ENCODE data around the gene TLR5. TPM values are rescaled to one million over a fixed set of nuclear protein-coding genes. Genes with fewer than 3 reads are reported as not detected.
A peak's percentile ranks its signal among the peaks of the same experiment; 100 is the strongest.

TLR5 gene
- polyA plus RNA-seq, 1 donor = 5.7 TPM

DNA sequence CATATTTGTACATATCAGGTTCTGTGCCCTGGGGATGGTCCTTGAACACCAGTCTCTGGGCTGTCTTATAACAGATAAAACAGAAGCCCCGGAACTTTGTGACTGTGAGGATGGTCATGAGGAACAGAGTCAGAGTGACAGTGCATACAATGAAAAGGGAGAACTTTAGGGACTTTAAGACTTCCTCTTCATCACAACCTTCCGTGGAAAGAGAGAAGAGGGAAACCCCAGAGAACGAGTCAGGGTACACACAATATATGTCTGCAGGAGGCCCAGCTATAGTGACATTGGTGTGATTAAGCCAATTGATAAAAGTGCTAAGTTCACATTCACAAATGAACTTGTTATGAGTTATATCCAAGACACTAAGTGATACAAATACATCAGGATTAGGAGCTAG is 32.1 kb downstream of the TLR5 start:
- DNase-seq (ENCODE audit: low read depth) = no peak

GRCh38 chr1:223109581-223110026 is 33.4 kb downstream of the TLR5 start:
- no peak for DNase-seq (ENCODE audit: low read depth)

DNA sequence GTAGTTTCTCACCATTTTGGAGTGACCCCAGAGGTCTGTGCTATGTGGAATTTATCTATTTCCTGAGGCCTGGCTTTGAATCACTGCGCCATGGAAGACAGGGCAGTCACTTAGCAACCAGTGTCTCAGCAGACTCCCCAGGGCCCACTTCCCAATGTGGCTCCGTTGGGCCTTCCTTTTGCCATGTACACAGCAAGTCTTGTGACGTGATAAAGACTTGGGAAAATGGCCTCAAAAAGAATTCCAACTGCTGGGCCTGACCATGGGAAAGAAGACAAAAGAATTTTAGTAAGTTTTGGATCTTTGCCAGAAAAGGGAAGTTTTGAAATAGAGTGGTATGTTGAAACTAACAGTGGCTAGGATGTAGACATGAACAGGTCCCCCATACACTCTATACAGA is 36.2 kb downstream of the TLR5 start:
- no peak for DNase-seq (ENCODE audit: low read depth)

DNA sequence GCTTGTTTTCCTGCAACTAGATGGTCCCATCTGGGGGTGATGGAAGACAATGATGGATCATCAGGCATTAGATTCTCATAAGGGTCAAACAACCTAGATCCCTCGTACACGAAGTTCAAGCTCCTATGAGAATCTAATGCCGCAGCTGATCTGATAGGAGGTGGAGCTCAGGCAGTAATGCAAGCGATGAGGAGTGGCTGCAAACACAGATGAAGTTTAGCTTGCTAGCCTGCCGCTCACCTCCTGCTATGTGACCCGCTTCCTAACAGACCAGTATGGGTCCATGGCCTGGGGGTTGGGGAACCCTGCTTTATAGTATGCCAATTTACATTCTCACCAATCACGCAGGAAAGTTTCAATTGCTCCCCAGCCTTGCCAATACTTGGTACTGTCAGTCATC is 37.5 kb downstream of the TLR5 start:
- DNase-seq (ENCODE audit: low read depth) = no peak

- no peak for DNase-seq (ENCODE audit: low read depth)
Measured at GRCh38 chr1:223102797-223103533, 40.1 kb downstream of the TLR5 start.

- no peak for DNase-seq (ENCODE audit: low read depth)
Measured at GRCh38 chr1:223097713-223098112, 45.3 kb downstream of the TLR5 start.

- DNase-seq (ENCODE audit: low read depth) = no peak
Measured at GRCh38 chr1:223095870-223096269, 47.2 kb downstream of the TLR5 start.

DNA sequence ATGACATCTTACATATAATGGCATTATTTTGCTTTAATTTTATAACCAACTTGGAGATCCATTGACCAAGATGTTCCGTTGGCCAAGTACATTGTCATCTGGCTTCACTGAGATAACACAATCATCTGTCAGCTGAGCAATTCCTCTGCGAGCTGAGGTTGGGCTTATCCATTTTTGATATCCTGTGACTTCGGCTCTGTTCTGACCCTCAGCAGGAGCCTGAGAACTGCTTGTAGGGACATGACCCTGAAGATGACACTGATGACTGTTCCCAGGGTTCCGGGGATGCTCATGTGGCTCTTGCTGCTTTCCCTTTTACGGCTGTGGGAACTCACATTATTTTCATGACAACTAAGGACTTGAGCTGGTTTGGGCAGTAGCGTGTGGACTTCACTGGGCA is 51.2 kb downstream of the TLR5 start:
- no peak for DNase-seq (ENCODE audit: low read depth)

DNA sequence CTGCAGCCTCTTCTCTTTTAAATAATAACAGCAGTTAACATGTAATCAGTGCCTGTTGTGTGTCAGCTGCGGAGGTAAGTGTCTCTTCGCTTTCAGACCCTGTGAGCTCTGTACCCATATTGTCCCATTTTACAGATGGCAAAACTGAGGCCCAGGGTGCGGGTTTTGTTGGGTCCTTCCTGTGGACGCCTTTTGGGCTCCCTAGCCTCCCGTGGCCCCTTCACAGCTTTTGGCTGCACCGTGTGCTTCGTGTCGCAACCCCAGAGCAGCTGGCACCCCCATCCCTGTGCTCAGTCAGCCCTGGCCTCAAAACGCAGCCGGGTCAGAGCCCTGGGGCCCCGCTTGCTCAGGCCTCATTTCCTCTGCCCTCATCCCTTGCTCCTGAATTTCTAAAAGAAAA is 53.8 kb downstream of the TLR5 start:
- no peak for DNase-seq (ENCODE audit: low read depth)

- no peak for DNase-seq (ENCODE audit: low read depth)
Measured at GRCh38 chr1:223088713-223089240, 54.3 kb downstream of the TLR5 start.

GRCh38 chr1:223087291-223088255 is 55.5 kb downstream of the TLR5 start:
- DNase-seq (ENCODE audit: low read depth) = peak; percentile 94

GRCh38 chr1:223084464-223084866 is 58.6 kb downstream of the TLR5 start:
- DNase-seq (ENCODE audit: low read depth) = no peak

- no peak for DNase-seq (ENCODE audit: low read depth)
Measured at GRCh38 chr1:223083831-223084230, 59.2 kb downstream of the TLR5 start.

GRCh38 chr1:223082914-223083313 is 60.1 kb downstream of the TLR5 start:
- DNase-seq (ENCODE audit: low read depth) = no peak

- DNase-seq (ENCODE audit: low read depth) = peak; percentile 78
Measured at GRCh38 chr1:223081181-223081994, 61.7 kb downstream of the TLR5 start.

DNA sequence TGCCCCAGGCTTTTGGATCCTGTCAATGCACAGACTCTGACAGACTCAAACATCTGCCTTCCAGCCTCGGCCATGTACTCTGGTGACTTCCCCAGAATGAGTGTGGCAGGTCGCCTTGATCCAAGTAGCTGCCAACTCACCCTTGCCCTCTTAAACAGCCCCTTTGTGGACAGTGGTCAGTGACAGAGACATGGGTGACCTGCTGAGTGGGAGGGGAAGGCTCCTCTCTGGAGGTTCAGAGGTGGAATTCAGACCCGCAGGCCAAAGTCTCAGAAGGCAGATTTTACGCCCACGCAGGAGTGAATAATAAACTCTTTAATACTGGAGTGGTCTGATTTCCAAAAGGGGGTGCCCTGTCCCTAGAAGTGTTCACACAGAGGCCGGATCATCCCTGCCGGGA is 63.5 kb downstream of the TLR5 start:
- no peak for DNase-seq (ENCODE audit: low read depth)

GRCh38 chr1:223077247-223077833 is 65.7 kb downstream of the TLR5 start:
- DNase-seq (ENCODE audit: low read depth) = no peak

- no peak for DNase-seq (ENCODE audit: low read depth)
Measured at GRCh38 chr1:223076362-223076761, 66.7 kb downstream of the TLR5 start.

DNA sequence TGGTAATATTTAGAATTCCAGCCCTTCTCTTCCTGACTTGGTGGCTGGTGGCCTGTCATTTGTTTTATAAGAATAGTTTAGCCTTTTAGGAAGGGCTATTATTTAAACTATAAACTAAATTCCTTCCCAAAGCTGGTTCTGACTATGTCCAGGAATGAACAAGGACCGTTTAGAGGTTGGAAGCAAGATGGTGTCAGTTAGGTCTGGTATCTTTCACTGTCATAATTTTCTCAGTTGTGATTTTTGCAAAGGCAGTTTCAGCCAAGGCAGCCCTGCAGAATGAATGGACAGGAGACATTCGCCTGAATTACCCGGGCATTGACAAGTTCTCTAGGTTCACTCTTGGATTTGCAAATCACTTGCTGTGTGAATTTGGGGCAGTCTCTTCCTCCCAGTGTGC is 67.2 kb downstream of the TLR5 start:
- no peak for DNase-seq (ENCODE audit: low read depth)

DNA sequence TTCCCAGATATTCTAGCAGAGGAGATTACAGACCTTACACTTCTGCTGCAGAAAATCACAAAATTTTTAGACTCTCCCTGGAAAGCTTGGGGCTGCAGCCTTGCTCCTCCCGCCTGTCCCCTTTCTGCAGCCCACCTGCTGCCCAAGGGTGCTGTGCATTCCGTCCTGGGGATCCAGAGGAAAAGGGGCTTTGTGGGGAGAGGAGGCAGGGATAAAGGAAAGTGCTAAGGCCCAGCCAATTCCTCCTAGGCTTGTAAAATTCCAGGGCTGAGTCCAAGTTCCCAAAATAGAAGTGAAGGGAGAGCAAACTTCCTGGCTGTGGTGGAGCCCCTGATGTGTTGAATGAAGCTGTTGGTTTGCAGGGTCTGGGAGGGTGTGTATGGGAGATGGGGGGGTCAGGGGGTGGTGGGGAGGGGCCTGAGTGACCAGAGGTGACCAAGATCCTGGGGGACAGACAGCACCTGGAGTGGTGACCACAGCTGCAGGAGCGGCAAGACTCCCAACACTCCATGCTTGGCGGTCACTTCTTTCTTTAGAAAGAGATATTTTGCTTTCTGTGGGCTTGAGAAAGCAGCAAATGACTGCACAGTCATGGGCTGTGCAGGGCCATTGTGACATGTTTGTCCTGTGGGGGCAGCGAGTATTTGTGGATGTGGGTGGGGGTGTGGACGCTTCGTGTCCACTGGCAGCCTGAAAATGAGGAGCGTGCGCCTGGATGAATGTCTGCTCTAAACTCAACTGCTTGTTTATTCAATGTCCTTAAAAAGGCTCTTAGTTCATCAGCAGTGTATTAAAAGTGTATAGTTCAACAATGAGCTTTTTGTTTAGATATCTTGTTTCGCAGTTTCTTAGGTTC is 68.4 kb downstream of the TLR5 start:
- DNase-seq (ENCODE audit: low read depth) = peak; percentile 79
